Stimulated activated CD4-positive, alpha-beta T cell treated with anti-CD3 and anti-CD28 coated beads, Interleukin-12 subunit alpha, Interleukin-12 subunit beta, amount 100 ng/mL, for 4 hours (primary cell): ENCODE measurements around the gene ZBTB17.
"Not testable (repeated sequence)": the region's sequence is repeated elsewhere in the genome, so short reads cannot be mapped to it uniquely, and the experiment has no call there.

ENCODE experiments used
- DNase-seq: peaks from one replicate; pipeline ENCODE4 v3.0.0-alpha.2; 2020

ZBTB17 gene

DNA sequence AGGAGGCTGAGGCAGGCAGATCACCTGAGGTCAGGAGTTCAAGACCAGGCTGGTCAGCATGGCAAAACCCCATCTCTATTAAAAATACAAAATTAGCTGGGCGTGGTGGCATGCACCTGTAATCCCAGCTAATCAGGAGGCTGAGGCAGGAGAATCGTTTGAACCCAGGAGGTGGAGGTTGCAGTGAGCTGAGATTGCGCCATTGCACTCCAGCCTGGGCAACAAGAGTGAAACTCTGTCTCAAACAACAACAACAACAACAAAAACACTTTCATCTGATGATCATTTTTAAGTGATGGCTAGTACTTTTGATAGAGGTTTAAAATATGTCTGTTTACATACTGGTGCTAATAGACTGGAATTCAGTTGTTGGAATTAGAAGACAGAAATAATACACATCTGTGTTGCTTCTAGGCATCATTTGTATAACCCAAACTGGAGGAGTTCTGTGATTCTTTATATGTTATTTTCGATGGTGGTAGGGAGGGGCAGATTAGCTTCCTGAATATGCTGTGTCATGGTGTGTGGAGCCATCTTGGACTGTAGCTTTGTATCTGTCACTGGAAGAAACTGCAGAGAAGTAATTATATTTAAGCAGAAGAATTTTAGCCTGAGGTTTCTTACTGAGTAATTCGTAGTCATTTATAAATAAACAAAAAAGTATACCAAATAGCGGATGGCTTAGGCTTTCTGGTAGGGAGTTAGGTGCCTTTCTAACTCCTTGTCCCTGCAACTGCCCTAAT, 82.9 kb downstream of the ZBTB17 start:
- not testable (repeated sequence) for DNase-seq
